HG03469 (cell line): ENCODE results near the gene QPCT.
"Not testable (repeated sequence)": the region's sequence is repeated elsewhere in the genome, so short reads cannot be mapped to it uniquely, and the experiment has no call there.

ENCODE experiments used
- ATAC-seq: cut with Tn5 transposase; IDR thresholded peaks from one replicate; pipeline ENCODE4 v1.9.1; 2021; ENCODE audit warnings: mild to moderate bottlenecking, moderate library complexity, moderate number of reproducible peaks; ENCODE audit not compliant: unreplicated experiment

QPCT gene

DNA sequence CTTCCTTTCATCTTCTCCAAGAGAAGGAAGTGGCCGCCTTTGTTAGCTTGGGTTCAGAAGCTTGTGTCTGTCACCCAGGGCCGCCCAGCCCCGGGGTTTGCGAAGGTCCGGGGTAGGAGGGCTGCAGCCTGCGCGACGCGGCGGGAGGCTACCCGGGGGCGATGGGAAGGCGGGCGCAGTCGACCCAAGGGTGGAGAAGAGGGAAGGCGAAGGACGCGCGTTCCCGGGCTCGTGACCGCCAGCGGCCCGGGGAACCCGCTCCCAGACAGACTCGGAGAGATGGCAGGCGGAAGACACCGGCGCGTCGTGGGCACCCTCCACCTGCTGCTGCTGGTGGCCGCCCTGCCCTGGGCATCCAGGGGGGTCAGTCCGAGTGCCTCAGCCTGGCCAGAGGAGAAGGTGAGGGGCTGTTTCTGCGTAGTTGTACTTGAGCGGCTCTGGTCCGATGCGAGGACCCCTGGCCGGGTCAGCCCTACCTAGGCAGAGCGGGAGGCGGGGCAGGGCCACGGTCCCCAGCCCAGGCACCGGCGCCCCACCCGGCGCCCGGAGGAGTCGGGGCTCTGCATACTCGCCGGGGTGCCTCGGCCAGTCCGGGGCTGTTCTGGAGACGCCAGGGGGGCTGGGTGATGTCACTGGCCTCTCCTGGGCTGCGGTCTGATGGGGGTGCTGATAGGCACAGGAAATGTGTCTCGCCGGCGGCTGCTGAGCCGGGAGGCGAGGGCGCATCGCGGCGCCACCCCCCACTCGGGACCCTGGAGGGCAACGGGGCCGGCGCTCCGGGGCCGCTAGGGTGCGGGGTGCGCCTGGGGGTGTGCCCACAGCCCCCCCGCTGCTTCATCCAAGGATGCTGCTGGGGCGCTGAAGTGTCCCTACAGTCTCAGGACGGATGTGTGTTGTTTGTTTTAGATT lies at the start of gene QPCT:
Gene QPCT (plus strand): TSS at position 178 of the 909 bp plus-strand sequence. CDS start 102 bp downstream, at position 280.
- no peak for ATAC-seq

DNA sequence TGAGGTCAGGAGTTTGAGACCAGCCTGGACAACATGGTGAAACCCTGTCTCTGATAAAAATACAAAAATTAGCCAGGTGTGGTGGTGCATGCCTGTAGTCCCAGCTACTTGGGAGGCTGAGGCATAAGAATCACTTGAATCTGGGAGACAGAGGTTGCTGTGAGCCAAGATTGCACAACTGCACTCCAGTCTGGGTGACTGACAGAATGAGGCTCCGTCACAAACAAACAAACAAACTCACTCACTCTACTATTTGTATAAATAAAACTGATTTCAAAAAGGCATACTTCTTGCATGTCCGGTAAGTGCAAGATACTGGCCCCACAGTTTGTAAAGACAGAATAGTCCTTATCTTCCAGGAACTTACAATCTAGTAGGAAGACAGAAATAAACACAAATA lies 49.6 kb upstream of the QPCT start:
- not testable (repeated sequence) for ATAC-seq

DNA sequence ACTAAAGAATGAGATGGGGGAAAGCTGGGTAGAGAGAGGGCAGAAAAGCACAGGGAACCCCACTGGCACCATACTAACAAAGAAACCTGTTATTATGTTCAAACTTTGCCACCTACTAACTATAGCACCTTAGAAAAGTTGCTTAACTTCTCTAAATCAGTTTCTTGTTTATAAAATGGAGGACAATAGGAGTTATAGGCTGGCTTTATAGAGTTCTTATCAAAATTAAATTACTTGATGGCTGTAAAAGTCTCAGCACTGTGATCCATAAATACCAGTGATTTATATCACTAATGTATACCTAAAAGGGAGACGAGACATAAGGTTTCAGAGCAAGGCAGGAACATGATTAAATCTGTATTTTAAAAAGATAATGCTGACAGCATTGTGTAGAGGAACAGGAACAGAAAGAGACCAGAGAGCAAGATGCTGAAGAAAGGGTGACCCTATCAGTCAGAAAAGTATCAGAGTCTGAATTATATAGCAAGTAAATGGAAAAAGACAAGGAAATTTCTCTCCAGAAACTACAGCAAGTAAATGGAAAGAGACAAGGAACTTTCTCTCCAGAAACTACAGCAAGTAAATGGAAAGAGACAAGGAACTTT lies 48.9 kb upstream of the QPCT start:
- no peak for ATAC-seq

DNA sequence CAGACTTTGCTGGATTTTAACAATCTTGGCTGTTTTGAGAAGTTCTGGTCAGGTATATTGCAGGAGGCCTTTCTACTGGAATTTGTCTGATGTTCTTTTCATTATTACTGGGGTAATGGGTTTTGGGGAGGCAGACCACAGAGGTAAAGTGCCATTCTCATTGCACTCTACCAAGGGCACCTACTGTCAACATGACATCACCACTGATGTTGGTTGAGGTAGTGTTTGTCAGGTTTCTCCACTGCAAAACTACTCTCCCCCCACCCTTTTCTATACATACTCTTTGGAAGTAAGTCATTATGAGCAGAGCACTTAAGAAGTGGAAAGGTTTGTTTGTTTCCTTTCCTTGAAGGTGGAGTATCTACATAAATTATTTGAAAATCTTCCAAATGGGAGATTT lies 46.8 kb upstream of the QPCT start:
- no peak for ATAC-seq

DNA sequence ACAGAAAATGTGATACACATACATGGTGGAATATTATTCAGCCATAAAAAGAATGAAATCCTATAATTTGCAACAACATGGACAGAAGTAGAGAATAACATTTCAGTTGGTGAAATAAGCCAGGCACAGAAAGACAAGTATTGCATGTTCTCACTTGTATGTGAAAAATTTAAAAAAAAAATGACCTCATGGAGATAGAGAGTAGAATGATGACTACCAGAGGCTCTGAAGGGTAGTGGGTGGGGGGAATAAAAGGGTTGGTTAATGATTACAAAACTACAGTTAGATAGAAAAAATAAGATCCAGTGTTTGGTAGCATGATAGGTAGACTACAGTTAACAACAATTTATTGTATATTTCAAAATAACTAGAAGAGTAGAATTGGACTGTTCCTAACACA lies 44.3 kb upstream of the QPCT start:
- no peak for ATAC-seq

DNA sequence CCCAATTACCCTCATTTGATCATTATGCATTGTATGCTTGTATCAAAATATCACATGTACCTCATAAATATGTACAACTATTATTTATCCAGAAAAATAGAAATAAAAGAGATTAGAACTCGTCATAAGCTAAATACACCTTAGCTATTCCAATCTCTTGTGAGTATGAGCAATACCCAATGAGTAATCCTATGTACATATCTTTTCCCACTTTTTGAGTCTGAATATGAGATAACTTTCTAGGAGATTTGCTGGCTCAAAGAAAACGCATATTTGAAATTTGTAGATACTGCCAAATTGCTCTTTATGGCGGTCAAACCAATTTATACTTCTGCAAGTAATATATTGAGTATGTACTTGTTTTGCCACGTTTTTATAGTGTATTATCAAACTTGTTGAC lies 43.9 kb upstream of the QPCT start:
- no peak for ATAC-seq

DNA sequence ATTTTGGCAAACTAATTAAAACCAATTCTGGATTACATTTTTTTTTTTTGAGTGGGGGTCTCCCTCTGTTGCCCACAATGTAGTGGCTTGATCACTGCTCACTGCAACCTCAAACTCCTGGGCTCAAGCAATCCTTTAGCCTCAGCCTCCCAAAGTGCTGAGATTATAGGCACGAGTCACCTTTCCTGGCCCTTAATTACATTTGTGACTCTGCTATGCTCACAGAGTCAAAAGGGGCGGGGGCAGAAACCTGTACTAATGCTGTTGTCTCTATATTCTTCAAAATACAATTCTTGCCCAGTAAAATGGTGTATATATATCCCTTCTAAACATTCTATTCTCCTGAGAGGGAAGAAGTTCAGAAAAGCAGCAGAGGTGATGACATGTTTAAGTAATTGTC lies 43.0 kb upstream of the QPCT start:
- no peak for ATAC-seq

DNA sequence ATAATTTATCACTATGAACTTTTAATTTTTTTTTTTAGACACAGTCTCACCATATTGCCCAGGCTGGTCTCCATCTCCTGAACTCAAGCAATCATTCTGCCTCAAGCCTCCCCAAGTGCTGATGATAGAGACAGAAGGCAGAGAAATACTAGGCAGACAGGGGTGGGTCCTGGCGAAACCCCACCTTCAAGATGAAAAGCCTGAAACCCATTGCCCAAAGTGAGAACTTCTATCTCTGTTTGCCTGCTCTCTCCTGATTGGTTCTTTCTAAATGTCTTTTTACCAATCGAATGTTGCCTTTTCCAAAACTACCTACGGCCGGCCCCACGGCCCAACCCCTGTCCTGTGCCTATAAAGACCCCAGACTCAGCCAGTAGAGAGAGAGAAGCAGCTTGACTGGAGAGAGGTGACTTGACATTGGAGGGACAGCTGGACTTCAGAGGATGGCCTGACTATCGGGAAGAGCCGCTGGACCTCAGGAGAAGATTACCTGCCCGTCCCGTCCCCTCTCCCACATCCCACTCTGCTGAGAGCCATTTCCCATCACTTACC lies 41.7 kb upstream of the QPCT start:
- no peak for ATAC-seq

DNA sequence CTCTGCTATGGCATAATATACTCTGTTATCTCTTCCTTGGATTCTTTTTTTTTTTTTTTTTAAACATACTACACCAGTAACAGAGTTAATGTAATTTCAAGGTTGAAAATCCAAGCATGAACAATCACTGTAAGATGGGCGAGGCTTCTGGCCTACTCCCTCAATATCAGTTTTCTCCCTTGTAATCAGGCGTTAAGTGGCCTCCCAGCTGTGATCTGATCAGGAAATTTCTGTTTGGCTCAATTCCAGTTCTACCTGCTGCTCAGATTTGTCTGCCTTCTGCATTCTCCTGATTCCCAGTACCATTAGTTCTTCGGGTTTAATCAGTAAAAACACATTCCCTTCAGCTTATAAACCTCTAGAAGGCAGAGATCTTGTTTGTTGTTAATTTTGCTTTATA lies 38.4 kb upstream of the QPCT start:
- no peak for ATAC-seq

DNA sequence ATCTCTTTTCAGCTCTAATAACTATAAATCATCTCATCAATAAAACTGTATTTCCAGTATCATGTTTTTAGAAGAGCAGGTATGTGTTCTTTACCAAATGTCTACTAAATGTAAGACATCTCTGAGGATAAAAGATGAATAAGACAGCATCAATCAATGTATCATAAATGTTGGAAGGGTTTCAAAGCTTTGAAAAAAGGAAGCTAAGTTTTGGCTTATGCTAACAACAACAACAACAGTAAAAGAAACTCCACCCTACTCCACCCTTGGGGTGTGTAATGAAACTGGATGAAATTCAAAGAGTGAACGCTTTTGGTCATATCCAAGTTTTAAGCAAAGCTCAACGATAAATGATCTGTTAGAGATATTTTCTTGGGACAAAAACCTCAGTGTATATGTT lies 36.9 kb upstream of the QPCT start:
- no peak for ATAC-seq

DNA sequence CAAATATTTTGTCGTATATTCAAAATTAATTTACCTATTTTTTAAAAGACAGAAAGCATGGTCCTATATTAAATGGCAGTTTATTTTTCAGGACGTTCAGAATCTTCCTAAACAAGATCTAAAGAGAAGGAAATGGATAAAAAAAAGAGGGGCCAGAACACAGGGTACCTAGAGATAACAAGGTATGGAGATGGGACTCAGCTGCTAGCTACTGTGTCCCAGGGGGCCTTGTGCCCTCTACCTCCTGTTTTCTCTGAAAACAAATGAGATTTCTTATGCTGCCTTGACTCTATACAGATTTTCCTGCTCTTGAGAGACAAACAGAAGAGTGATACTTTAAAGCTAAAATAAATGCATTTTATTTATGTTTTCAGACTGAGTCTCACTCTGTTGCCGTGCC lies 29.1 kb upstream of the QPCT start:
- no peak for ATAC-seq

DNA sequence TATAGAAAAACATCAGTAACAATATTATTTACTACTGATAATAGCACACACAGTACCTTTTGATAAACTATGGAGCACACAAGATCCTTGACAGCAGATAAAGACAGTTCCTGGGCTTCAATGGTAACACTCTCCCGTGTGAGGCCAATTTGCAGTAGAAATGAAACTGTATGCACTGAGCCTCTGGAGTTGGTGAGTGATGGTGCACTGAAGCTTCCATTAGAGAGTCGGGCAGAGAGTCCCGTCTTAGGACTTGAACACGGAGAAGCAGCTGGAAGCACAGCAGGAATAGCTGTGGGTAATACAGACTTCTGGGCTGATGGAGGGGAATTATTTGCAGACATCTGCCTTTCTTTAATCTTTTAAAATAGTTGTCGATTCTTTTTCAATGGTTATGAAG lies 28.2 kb upstream of the QPCT start:
- no peak for ATAC-seq

DNA sequence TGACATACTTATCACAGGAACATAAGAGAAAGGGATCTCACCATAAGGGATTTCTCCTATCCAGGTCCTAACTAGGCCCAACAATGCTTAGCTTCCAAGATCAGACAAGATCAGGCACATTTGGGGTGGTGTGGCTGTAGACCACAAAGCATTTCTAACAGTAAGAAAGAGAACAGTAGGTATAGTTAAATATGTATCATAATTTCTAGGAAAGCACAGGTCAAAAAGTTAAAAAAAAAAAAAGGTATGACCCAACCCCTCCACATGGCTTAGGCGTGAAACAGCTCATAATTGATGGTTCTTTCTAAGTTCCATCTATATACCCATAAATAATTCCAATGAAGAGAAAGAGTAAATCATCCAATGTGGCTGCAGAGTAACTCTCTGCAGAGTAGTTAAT lies 26.7 kb upstream of the QPCT start:
- ATAC-seq: no peak

DNA sequence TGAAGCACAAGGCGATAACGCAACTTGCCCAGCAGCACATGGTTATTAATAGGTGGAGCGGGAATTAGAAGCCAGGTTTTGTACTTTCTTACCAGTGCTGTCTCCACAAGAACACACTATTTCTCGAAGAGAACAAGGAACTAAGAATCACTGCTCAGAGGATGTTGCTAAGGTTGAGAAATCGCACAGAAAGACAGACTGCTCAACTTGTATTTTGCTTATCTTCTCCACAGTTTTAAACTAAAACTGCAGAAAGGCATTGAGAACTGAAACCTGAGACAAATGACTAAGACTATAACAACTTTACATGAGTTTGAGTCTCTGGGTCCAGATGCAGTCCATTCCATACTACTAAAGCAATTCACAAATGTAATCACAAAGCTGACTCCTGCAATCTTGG lies 26.0 kb upstream of the QPCT start:
- ATAC-seq: peak; percentile 65

DNA sequence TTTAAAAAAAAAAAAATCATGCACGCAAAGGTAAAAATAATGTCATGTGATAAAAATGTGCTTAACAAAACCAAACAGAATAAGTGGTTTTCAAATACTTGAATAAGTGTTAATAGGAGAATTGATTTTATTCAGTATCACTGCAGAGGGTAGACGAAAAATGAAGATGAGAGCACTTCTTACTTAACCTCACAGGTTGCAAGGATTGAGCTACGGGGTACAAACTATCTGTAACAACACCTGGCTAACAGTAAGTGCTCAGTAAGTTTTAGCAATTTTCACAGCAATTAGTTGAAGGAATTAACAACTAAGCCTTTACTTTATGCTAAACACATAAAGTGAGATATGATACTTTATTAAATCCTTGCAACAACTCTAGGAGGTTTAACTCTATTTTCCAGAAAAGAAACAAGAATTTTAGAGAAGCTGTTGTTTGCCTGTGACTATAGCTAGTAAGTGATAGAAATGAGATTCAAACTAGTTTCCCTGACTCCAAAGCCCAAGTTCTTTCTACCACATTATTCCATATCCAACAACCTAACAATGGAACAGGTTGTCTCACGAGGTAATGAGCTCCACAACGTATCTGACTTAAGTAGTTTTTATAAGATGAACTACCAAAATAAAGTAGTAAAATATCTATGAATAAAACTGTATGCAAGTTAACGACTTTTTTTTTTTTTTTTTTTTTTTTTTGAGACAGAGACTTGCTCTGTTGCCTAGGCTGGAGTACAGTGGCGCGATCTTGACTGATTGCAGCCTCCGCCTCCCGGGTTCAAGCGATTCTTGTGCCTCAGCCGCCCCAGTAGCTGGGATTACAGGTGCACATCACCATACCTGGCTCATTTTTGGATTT lies 24.4 kb upstream of the QPCT start:
- no peak for ATAC-seq

DNA sequence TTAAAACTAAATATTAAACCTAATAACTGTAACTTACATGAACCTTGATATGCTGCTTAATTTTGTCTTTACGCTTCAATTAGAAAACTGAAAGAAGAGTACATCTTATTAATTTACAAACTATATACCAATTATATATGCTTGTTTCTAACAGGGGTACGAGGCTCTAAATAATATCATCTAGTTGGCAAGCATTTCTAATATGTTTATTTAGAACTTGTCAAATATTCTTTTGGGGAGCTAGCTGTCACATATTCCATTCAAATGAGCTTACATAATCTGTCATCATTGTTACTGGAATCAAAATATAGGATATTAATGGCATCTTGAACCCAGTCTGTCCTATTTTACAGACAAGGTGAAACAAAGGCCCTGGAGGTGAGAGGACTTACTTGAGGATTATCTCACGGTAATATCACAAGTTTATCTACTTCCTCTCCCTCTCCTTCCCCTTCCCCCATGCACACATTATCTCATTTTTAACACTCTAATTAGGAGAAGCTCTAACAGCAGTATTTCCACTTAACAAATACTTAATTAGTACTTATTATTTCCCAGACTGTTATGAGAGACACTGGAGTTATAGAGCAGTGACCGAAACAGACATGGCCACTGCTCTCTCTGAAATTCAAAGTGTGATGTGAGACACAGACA lies 23.3 kb upstream of the QPCT start:
- ATAC-seq: no peak

DNA sequence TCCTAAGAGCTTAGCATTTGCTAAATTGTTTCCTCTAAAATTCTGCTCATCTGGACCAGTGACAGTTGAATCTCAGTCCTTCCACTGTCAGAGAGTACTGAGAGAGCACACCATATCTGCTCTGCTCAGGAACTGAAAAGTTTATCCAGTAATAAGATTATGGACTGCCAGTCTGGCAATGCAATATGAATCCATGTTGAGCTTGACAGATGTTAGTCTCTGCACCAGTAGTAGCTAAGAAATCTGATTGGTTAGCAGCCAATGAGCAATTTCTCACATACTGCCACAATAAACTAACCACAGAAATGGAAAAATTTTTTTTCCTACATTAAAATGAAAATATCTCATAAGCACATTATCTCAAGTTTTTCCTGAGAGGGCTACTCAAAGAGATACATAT lies 22.1 kb upstream of the QPCT start:
- ATAC-seq: no peak

DNA sequence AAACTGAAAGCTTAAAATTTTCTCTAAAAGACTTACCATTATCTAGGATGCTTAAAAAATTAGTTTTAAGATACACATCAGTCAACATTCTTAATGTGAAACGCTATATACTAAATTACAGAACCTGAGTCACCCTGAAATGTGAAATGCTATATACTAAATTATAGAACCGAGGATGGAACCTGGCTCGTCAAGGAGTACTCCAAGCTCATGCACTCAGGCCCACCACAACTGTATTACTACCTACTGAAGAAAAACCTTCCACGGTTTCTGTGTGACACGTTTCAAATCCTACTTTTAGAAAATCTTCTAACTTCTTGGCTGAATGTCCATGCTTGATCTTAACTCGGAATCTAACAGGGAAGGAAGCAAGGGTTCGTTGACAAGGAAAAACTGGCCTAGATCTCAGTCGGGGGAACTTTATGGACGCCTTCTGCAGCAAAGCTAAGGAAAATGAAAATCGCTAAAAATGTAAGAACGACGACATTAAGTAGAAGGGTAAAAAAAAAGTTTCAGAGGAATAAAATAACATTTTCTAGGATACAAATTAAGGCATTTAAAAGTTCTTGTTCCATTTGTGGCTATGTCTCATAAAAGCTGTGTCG lies 21.2 kb upstream of the QPCT start:
- ATAC-seq: no peak

DNA sequence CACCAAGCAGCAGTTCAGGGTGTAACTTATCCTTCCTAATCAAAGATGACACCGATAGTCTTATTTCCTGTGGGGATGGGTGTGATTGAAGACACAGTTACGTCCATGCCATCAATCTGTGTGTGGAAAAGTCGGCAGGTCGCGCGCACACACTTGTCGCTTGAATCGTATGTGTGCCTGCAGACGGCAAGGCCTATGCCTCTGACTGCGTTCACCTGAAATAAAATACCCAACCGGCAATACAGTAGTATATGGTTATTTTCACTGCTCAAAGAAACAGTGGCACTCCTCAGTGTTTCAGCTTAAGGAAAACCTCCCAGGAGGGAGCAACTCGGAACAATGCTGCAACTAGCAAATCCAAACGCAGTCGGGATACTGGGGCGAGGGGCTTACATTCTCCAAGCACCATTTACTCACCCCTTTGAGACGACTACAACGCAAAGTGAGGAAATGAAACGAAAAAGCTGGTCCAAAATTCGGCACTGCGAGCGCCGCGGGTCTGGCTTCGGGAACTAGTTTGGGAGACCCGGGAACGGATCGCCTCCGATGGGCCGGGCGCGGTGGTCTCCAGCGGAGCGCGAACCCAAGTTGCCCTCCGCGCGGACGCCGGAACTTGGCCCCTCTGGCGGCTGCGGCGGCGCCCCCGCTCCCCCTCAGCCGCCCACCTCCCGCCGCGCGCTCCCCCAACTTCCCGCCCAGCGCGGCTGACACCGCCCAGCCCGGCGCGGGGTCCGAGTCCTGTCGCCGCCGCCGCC lies 20.5 kb upstream of the QPCT start:
- no peak for ATAC-seq

DNA sequence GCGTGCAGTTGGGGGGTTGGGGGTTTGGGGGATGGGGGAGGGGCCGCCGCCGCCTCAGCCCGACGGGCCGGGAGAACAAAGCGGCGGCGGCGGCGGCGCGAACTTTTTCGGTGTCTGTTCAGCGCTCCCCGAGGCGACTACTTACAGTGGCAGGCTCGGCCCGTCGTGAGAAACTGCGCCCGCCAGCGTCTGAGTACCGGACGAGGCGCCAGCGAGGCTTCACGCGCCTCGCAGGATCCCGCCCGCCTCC lies 20.0 kb upstream of the QPCT start:
- no peak for ATAC-seq
